ENCODE results near the gene ATRNL1. TPM values are rescaled to one million over a fixed set of nuclear protein-coding genes. Genes with fewer than 3 reads are reported as not detected.

The ATRNL1 gene
- polyA plus RNA-seq, 1 donor from 2014 or later: 47.8 TPM

GRCh38 chr10:115762029-115762428 is 668.9 kb downstream of the ATRNL1 start:
- Histone ChIP-seq H3K79me2 (replicated peaks; ENCODE audit: insufficient read depth, low read length) (no peaks in the 10 kb centered on the region), H3K27ac (ENCODE audit: low read length) (no peak overlapping the region), H3K9me2 (ENCODE audit: insufficient read depth, low read length) (no peaks in the 10 kb centered on the region), H3K4me2 (ENCODE audit: low read length) (no peak overlapping the region), H3K4me3 (ENCODE audit: low read length) (no peak overlapping the region), H3F3A (ENCODE audit: insufficient read depth, low read length, poor library complexity, severe bottlenecking) (no peaks in the 10 kb centered on the region), H4K20me1 (ENCODE audit: insufficient read depth) (no peaks in the 10 kb centered on the region), H2AFZ (ENCODE audit: low read depth, low read length) (no peak overlapping the region), H3K9ac (ENCODE audit: low read length) (no peak overlapping the region), H3K27me3 (ENCODE audit: insufficient read depth, low read depth, low read length) (no peaks in the 10 kb centered on the region), H3K9me3 (ENCODE audit: low read length) (no peaks in the 10 kb centered on the region), H3K36me3 (ENCODE audit: insufficient read depth, low read length) (no peaks in the 10 kb centered on the region)
- TF ChIP-seq EP300 (conservative IDR thresholded peaks at IDR 0.05; ENCODE audit: poor library complexity, severe bottlenecking) (no peak), RAD21 (conservative IDR thresholded peaks at IDR 0.05) (no peak), REST (IDR thresholded peaks at IDR 0.05; ENCODE audit: borderline replicate concordance) (no peak), SMC3 (conservative IDR thresholded peaks at IDR 0.05; ENCODE audit: poor library complexity) (no peak), EZH2 (IDR thresholded peaks at IDR 0.05; ENCODE audit: borderline replicate concordance, insufficient read depth, low read length, poor library complexity, severe bottlenecking) (no peak), POLR2AphosphoS5 (IDR thresholded peaks at IDR 0.05) (no peak), MXI1 (conservative IDR thresholded peaks at IDR 0.05; ENCODE audit: poor library complexity, severe bottlenecking) (no peak), TAF1 (IDR thresholded peaks at IDR 0.05; ENCODE audit: low read depth) (no peak)

- no peaks in the 10 kb centered on the region for H3K27me3 ChIP-seq (ENCODE audit: insufficient read depth, low read depth, low read length)
- H4K20me1 ChIP-seq (ENCODE audit: insufficient read depth): no peaks in the 10 kb centered on the region
- H3K79me2 ChIP-seq (replicated peaks; ENCODE audit: insufficient read depth, low read length): no peaks in the 10 kb centered on the region
- no peak overlapping the region for H3K9ac ChIP-seq (ENCODE audit: low read length)
- no peaks in the 10 kb centered on the region for H3F3A ChIP-seq (ENCODE audit: insufficient read depth, low read length, poor library complexity, severe bottlenecking)
- H2AFZ ChIP-seq (ENCODE audit: low read depth, low read length): no peak overlapping the region
- H3K27ac ChIP-seq (ENCODE audit: low read length): no peak overlapping the region
- H3K9me2 ChIP-seq (ENCODE audit: insufficient read depth, low read length): no peaks in the 10 kb centered on the region
- no peak overlapping the region for H3K4me2 ChIP-seq (ENCODE audit: low read length)
- no peaks in the 10 kb centered on the region for H3K9me3 ChIP-seq (ENCODE audit: low read length)
- no peak overlapping the region for H3K4me3 ChIP-seq (ENCODE audit: low read length)
- H3K36me3 ChIP-seq (ENCODE audit: insufficient read depth, low read length): no peaks in the 10 kb centered on the region
- peak; percentile 70 for TF ChIP-seq POLR2AphosphoS5 (IDR thresholded peaks at IDR 0.05)
- TF ChIP-seq SMC3 (conservative IDR thresholded peaks at IDR 0.05; ENCODE audit: poor library complexity): no peak
- no peak for TF ChIP-seq MXI1 (conservative IDR thresholded peaks at IDR 0.05; ENCODE audit: poor library complexity, severe bottlenecking)
- TF ChIP-seq CTCF (IDR thresholded peaks at IDR 0.05; ENCODE audit: poor library complexity, severe bottlenecking): no peak
- no peak for TF ChIP-seq EZH2 (IDR thresholded peaks at IDR 0.05; ENCODE audit: borderline replicate concordance, insufficient read depth, low read length, poor library complexity, severe bottlenecking)
- TF ChIP-seq EP300 (conservative IDR thresholded peaks at IDR 0.05; ENCODE audit: poor library complexity, severe bottlenecking): peak; percentile 82
- TF ChIP-seq RAD21 (conservative IDR thresholded peaks at IDR 0.05): no peak
- no peak for TF ChIP-seq REST (IDR thresholded peaks at IDR 0.05; ENCODE audit: borderline replicate concordance)
- no peak for TF ChIP-seq TAF1 (IDR thresholded peaks at IDR 0.05; ENCODE audit: low read depth)
These were observed 678.6 kb downstream of the ATRNL1 start for GRCh38 chr10:115771755-115772154.
